ENCODE measurements around the gene CDKAL1. TPM values are rescaled to one million over a fixed set of nuclear protein-coding genes. Genes with fewer than 3 reads are reported as not detected.

Gene CDKAL1
- total RNA-seq, 1 experiment from 2014 or later: 13.8 TPM

- Histone ChIP-seq H3K4me3 (ENCODE audit: low read length) (no peak overlapping the region), H3K27ac (ENCODE audit: low read length) (no peak overlapping the region), H3K4me2 (ENCODE audit: low read length) (no peak overlapping the region), H2AFZ (ENCODE audit: low read length) (no peak overlapping the region), H3K79me2 (ENCODE audit: low read length) (no peaks in the 10 kb centered on the region), H3K27me3 (ENCODE audit: low read length) (no peaks in the 10 kb centered on the region), H4K20me1 (ENCODE audit: low read length) (no peaks in the 10 kb centered on the region), H3K36me3 (ENCODE audit: low read depth, low read length) (no peaks in the 10 kb centered on the region), H3K4me1 (ENCODE audit: insufficient read depth, low read length) (no peaks in the 10 kb centered on the region), H3K9me2 (replicated peaks; ENCODE audit: low read length) (no peaks in the 10 kb centered on the region), H3K9ac (ENCODE audit: low read length) (no peak overlapping the region), H3F3A (ENCODE audit: low read length, unreplicated experiment) (no peaks in the 10 kb centered on the region), H3K9me3 (ENCODE audit: low read length) (no peaks in the 10 kb centered on the region)
- no TSS peak for BruUV-seq (replicated peaks)
- no peak for DNase-seq
- TF ChIP-seq EZH2phosphoT487 (IDR thresholded peaks at IDR 0.05; ENCODE audit: borderline replicate concordance, low read length) (no peak), CTCF (conservative IDR thresholded peaks at IDR 0.05; ENCODE audit: low read depth, low read length) (no peak), EZH2 (IDR thresholded peaks at IDR 0.05; ENCODE audit: low read length, unreplicated experiment) (no peak)
- intact Hi-C loops (cut with micrococcal nuclease): no loop called here
- ChIA-PET CTCF (no interaction called here), POLR2A (ENCODE audit: unreplicated experiment) (no interaction called here)
- ATAC-seq: no peak
Observed at GRCh38 chr6:20672038-20672437, 137.8 kb downstream of the CDKAL1 start.

- no TSS peak for BruUV-seq (replicated peaks)
- Histone ChIP-seq H3K4me1 (ENCODE audit: insufficient read depth, low read length) (no peaks in the 10 kb centered on the region), H3K79me2 (ENCODE audit: low read length) (no peaks in the 10 kb centered on the region), H3K4me2 (ENCODE audit: low read length) (no peak overlapping the region), H3K4me3 (ENCODE audit: low read length) (no peak overlapping the region), H3K9me3 (ENCODE audit: low read length) (no peaks in the 10 kb centered on the region), H3K27me3 (ENCODE audit: low read length) (no peaks in the 10 kb centered on the region), H3K9me2 (replicated peaks; ENCODE audit: low read length) (no peaks in the 10 kb centered on the region), H2AFZ (ENCODE audit: low read length) (no peak overlapping the region), H3K36me3 (ENCODE audit: low read depth, low read length) (no peaks in the 10 kb centered on the region), H4K20me1 (ENCODE audit: low read length) (no peaks in the 10 kb centered on the region), H3K27ac (ENCODE audit: low read length) (no peak overlapping the region), H3K9ac (ENCODE audit: low read length) (no peak overlapping the region), H3F3A (ENCODE audit: low read length, unreplicated experiment) (no peaks in the 10 kb centered on the region)
- intact Hi-C loops (cut with micrococcal nuclease): no loop called here
- DNase-seq (no peak), ATAC-seq (no peak)
- no peak for TF ChIP-seq EZH2 (IDR thresholded peaks at IDR 0.05; ENCODE audit: low read length, unreplicated experiment)
- no peak for TF ChIP-seq EZH2phosphoT487 (IDR thresholded peaks at IDR 0.05; ENCODE audit: borderline replicate concordance, low read length)
- TF ChIP-seq CTCF (conservative IDR thresholded peaks at IDR 0.05; ENCODE audit: low read depth, low read length): no peak
- POLR2A ChIA-PET (ENCODE audit: unreplicated experiment): no interaction called here
- CTCF ChIA-PET: no interaction called here
Observed at GRCh38 chr6:20673458-20673857, 139.2 kb downstream of the CDKAL1 start.

DNA sequence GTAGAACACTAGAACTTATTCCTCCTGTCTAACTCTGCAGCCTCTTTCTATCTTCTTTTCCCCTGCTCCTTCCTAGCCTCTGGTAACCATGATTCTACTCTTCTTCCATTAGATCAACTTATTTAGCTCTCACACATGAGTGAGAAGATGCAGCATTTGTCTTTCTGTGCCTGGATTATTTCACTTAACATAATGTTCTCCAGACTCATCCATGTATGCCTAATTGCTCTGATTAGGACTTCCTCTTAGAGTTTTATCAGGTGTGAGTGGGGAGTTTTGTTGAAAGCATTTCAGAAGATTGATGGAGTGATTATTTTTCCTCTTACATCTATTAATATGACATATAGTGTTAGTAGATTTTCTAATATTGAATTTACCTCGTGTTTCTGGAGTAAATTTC lies 140.4 kb downstream of the CDKAL1 start:
- Histone ChIP-seq H3K9me2 (replicated peaks; ENCODE audit: low read length) (no peaks in the 10 kb centered on the region), H3F3A (ENCODE audit: low read length, unreplicated experiment) (no peaks in the 10 kb centered on the region), H3K36me3 (ENCODE audit: low read depth, low read length) (no peaks in the 10 kb centered on the region), H3K4me2 (ENCODE audit: low read length) (no peak overlapping the region), H3K79me2 (ENCODE audit: low read length) (0 out of 2 replicates have a peak, but pooled peaks cover 3% of the 10 kb centered on the region), H4K20me1 (ENCODE audit: low read length) (no peaks in the 10 kb centered on the region), H3K9ac (ENCODE audit: low read length) (no peak overlapping the region), H3K4me1 (ENCODE audit: insufficient read depth, low read length) (no peaks in the 10 kb centered on the region), H3K27me3 (ENCODE audit: low read length) (no peaks in the 10 kb centered on the region), H3K27ac (ENCODE audit: low read length) (no peak overlapping the region), H2AFZ (ENCODE audit: low read length) (no peak overlapping the region), H3K9me3 (ENCODE audit: low read length) (no peaks in the 10 kb centered on the region), H3K4me3 (ENCODE audit: low read length) (no peak overlapping the region)
- TF ChIP-seq CTCF (conservative IDR thresholded peaks at IDR 0.05; ENCODE audit: low read depth, low read length) (no peak), EZH2 (IDR thresholded peaks at IDR 0.05; ENCODE audit: low read length, unreplicated experiment) (no peak), EZH2phosphoT487 (IDR thresholded peaks at IDR 0.05; ENCODE audit: borderline replicate concordance, low read length) (no peak)
- ChIA-PET CTCF (no interaction called here), POLR2A (ENCODE audit: unreplicated experiment) (no interaction called here)
- intact Hi-C loops (cut with micrococcal nuclease): no loop called here
- ATAC-seq: no peak
- DNase-seq: no peak
- BruUV-seq (replicated peaks): no TSS peak
